NCI-H1417 treated with DMSO at 0.1 percent for 48 hours (cell line): Measurements from ENCODE around the gene TWF1.
A peak's percentile ranks its signal among the peaks of the same experiment; 100 is the strongest.
"Not testable (repeated sequence)": the region's sequence is repeated elsewhere in the genome, so short reads cannot be mapped to it uniquely, and the experiment has no call there.

Experiments
- DNase-seq: peaks from one replicate; lab custom pipeline; 2025; lab: John Stamatoyannopoulos, UW

The TWF1 gene

GRCh38 chr12:43805860-43806736 lies at the start of gene TWF1:
TWF1 (minus strand) TSS chr12:43806317; CDS start chr12:43806245, 72 bp downstream.
- DNase-seq, result peak; percentile 69

GRCh38 chr12:43852744-43853143 lies 46.6 kb upstream of the TWF1 start:
- no peak for DNase-seq

GRCh38 chr12:43848786-43849185 lies 42.7 kb upstream of the TWF1 start:
- no peak for DNase-seq

GRCh38 chr12:43848226-43848507 lies 42.0 kb upstream of the TWF1 start:
- no peak for DNase-seq

GRCh38 chr12:43847425-43848225 lies 41.5 kb upstream of the TWF1 start:
- not testable (repeated sequence) for DNase-seq

- no peak for DNase-seq
These were observed 36.1 kb upstream of the TWF1 start for GRCh38 chr12:43842259-43842658.

GRCh38 chr12:43841253-43841652 lies 35.1 kb upstream of the TWF1 start:
- DNase-seq, result no peak

- no peak for DNase-seq
These were observed 34.2 kb upstream of the TWF1 start for GRCh38 chr12:43840338-43840737.

- no peak for DNase-seq
These were observed 30.4 kb upstream of the TWF1 start for GRCh38 chr12:43836475-43836989.

GRCh38 chr12:43835656-43836474 lies 29.7 kb upstream of the TWF1 start, which contains the start of gene TMEM117:
TMEM117 (plus strand) TSS chr12:43836081.
- no peak for DNase-seq

- no peak for DNase-seq
These were observed 29.1 kb upstream of the TWF1 start for GRCh38 chr12:43835264-43835655.

- DNase-seq, result no peak
These were observed 26.5 kb upstream of the TWF1 start for GRCh38 chr12:43832463-43833168.

- DNase-seq, result no peak
These were observed 21.0 kb upstream of the TWF1 start for GRCh38 chr12:43827093-43827492.

GRCh38 chr12:43826681-43827080 lies 20.6 kb upstream of the TWF1 start:
- DNase-seq, result no peak

- DNase-seq, result no peak
These were observed 18.2 kb upstream of the TWF1 start for GRCh38 chr12:43824207-43824775.

GRCh38 chr12:43816168-43816567 lies 10.1 kb upstream of the TWF1 start:
- no peak for DNase-seq

GRCh38 chr12:43815416-43815815 lies 9.3 kb upstream of the TWF1 start:
- no peak for DNase-seq

- no peak for DNase-seq
These were observed 6.8 kb upstream of the TWF1 start for GRCh38 chr12:43812926-43813325.

GRCh38 chr12:43812057-43812456 lies 5.9 kb upstream of the TWF1 start:
- DNase-seq, result no peak

- DNase-seq, result no peak
These were observed 1.3 kb upstream of the TWF1 start for GRCh38 chr12:43807386-43807785.

- no peak for DNase-seq
These were observed 588 bp upstream of the TWF1 start for GRCh38 chr12:43806737-43807072.
